Suprapubic skin (tissue), 4 donors: ENCODE data around the gene RFPL3.

ENCODE experiments used
- CTCF ChIP-seq, 2 donors: fragments of 200-600 bp in 1 of 2; fragments of 450-650 bp in 1 of 2; sonication (generic) in 1 of 2; IDR thresholded peaks; one replicate each; pipeline ENCODE4 v1.5.1; 2016 to 2019; ENCODE audit warnings: antibody characterized with exemption in 2 of 2, mild to moderate bottlenecking in 1 of 2, moderate library complexity in 1 of 2
- EP300 ChIP-seq: sonication (generic); formaldehyde crosslinking; IDR thresholded peaks from one replicate; pipeline ENCODE4 v1.6.1; 2017; ENCODE audit warnings: antibody characterized with exemption
- POLR2A ChIP-seq, 2 donors: fragments of 450-650 bp; IDR thresholded peaks; one replicate each; pipeline ENCODE4 v1.6.1; 2017; ENCODE audit warnings: antibody characterized with exemption in 2 of 2, mild to moderate bottlenecking in 2 of 2, moderate library complexity in 2 of 2
- POLR2AphosphoS5 ChIP-seq, 3 donors: sonication (generic); formaldehyde crosslinking; IDR thresholded peaks; one replicate each; pipeline ENCODE4 v1.6.1; 2017; ENCODE audit warnings: antibody characterized with exemption in 3 of 3

GRCh38 chr22:32308934-32309333 lies 48.7 kb upstream of the RFPL3 start:
- TF ChIP-seq EP300 = no peak
- TF ChIP-seq CTCF (IDR thresholded peaks at IDR 0.05) = no peak
- no peak for TF ChIP-seq POLR2AphosphoS5 (IDR thresholded peaks at IDR 0.05)
- TF ChIP-seq POLR2A (IDR thresholded peaks at IDR 0.05) = no peak
